HT1080 (cell line): ENCODE measurements around the gene DDOST. TPM values are rescaled to one million over a fixed set of nuclear protein-coding genes. Genes with fewer than 3 reads are reported as not detected.

Source experiments
- total RNA-seq: library from RNA; depleted of rRNA; stranded (reverse); fragments of >200 nt; shearing (Covaris generic); gene quantifications from 2 replicates; pipeline ENCODE4 v1.2.3, GENCODE V29; 2014; rRNA removed

The DDOST gene
- total RNA-seq, 1 experiment from 2014 or later, result 438 TPM

Other genes with a start within 250 kb of the DDOST start
- gene CAMK2N1, start 175.2 kb downstream of the DDOST start, total RNA-seq, result 13.3 and 15.2 TPM in 2 replicates
- gene MUL1, start 153.2 kb downstream of the DDOST start, total RNA-seq, result 38.3 and 40.6 TPM in 2 replicates
- 0.07 and 0.08 TPM in 2 replicates for gene FAM43B, start 108.8 kb downstream of the DDOST start, total RNA-seq
- 5.8 and 15.0 TPM in 2 replicates for gene CDA, start 72.3 kb downstream of the DDOST start, total RNA-seq
- gene PINK1, start 27.9 kb downstream of the DDOST start, total RNA-seq, result 44.6 and 45.2 TPM in 2 replicates
- 0.06 and 0.47 TPM in 2 replicates for gene KIF17, start 56.6 kb upstream of the DDOST start, total RNA-seq
- gene SH2D5, start 71.3 kb upstream of the DDOST start, total RNA-seq, result 26.9 and 29.1 TPM in 2 replicates
- gene HP1BP3, start 125.9 kb upstream of the DDOST start, total RNA-seq, result 128 and 151 TPM in 2 replicates